G401 (cell line): ENCODE measurements around the gene PADI3. TPM values are rescaled to one million over a fixed set of nuclear protein-coding genes. Genes with fewer than 3 reads are reported as not detected.

Experiments used
- DNase-seq: peaks from one replicate; pipeline ENCODE4 v3.0.0-alpha.2; 2015; ENCODE audit warnings: low spot score
- in situ Hi-C: cut with HindIII; loops from 2 replicates; pipeline ENCODE4 v1.10.0; 2016; ENCODE audit warnings: low sequenced_read_pairs, mixed read lengths
- total RNA-seq: library from RNA; depleted of rRNA; stranded (reverse); fragments of >200 nt; shearing (Covaris generic); gene quantifications from 2 replicates; pipeline ENCODE4 v1.2.3, GENCODE V29; 2014

PADI3 gene
- total RNA-seq, 1 experiment from 2014 or later = 0.41 TPM

GRCh38 chr1:17260738-17261137 is 11.8 kb downstream of the PADI3 start:
- in situ Hi-C loops = no loop called here
- no peak for DNase-seq

GRCh38 chr1:17263936-17264335 is 15.0 kb downstream of the PADI3 start:
- no peak for DNase-seq
- in situ Hi-C loops = no loop called here

GRCh38 chr1:17264470-17264869 is 15.6 kb downstream of the PADI3 start:
- in situ Hi-C loops = no loop called here
- no peak for DNase-seq

- no peak for DNase-seq
- in situ Hi-C loops = no loop called here
These were observed 16.3 kb downstream of the PADI3 start for GRCh38 chr1:17265162-17265561.

GRCh38 chr1:17265950-17266349 is 17.1 kb downstream of the PADI3 start:
- in situ Hi-C loops = no loop called here
- no peak for DNase-seq

- no peak for DNase-seq
- in situ Hi-C loops = no loop called here
These were observed 22.2 kb downstream of the PADI3 start for GRCh38 chr1:17270891-17271765.

- in situ Hi-C loops = no loop called here
- no peak for DNase-seq
These were observed 23.2 kb downstream of the PADI3 start for GRCh38 chr1:17272066-17272465.

GRCh38 chr1:17272646-17273045 is 23.7 kb downstream of the PADI3 start:
- in situ Hi-C loops = no loop called here
- DNase-seq = no peak

- in situ Hi-C loops = no loop called here
- no peak for DNase-seq
These were observed 24.2 kb downstream of the PADI3 start for GRCh38 chr1:17273096-17273495.

GRCh38 chr1:17274186-17275170 is 25.6 kb downstream of the PADI3 start:
- DNase-seq = peak; percentile 4
- in situ Hi-C loops = no loop called here

- DNase-seq = peak; percentile 1
- in situ Hi-C loops = no loop called here
These were observed 27.7 kb downstream of the PADI3 start for GRCh38 chr1:17276568-17276967.

- in situ Hi-C loops = no loop called here
- DNase-seq = no peak
These were observed 28.7 kb downstream of the PADI3 start for GRCh38 chr1:17277511-17278159.

- in situ Hi-C loops = no loop called here
- no peak for DNase-seq
These were observed 30.3 kb downstream of the PADI3 start for GRCh38 chr1:17278996-17279830.

GRCh38 chr1:17280436-17280835 is 31.5 kb downstream of the PADI3 start:
- in situ Hi-C loops = no loop called here
- DNase-seq = no peak

- DNase-seq = no peak
- in situ Hi-C loops = no loop called here
These were observed 32.0 kb downstream of the PADI3 start for GRCh38 chr1:17280894-17281293.

- in situ Hi-C loops = no loop called here
- no peak for DNase-seq
These were observed 32.9 kb downstream of the PADI3 start for GRCh38 chr1:17281775-17282181.

- no peak for DNase-seq
- in situ Hi-C loops = no loop called here
These were observed 33.9 kb downstream of the PADI3 start for GRCh38 chr1:17282836-17283235.

- no peak for DNase-seq
- in situ Hi-C loops = no loop called here
These were observed 37.7 kb downstream of the PADI3 start for GRCh38 chr1:17286646-17287045.
